Femur (tissue), 1 donor: ENCODE data around the gene HSPA8.
"Not testable (repeated sequence)": the region's sequence is repeated elsewhere in the genome, so short reads cannot be mapped to it uniquely, and the experiment has no call there.

Source experiments
- DNase-seq: peaks from one replicate; pipeline ENCODE4 v3.0.0-alpha.2; 2017

HSPA8 gene

GRCh38 chr11:123069908-123070821 is 8.2 kb upstream of the HSPA8 start:
- no peak for DNase-seq

GRCh38 chr11:123065621-123066020 is 3.7 kb upstream of the HSPA8 start:
- no peak for DNase-seq

- DNase-seq, result no peak
These were observed 2.1 kb upstream of the HSPA8 start for GRCh38 chr11:123063826-123064657.

- DNase-seq, result peak; percentile 58
These were observed 1.2 kb upstream of the HSPA8 start for GRCh38 chr11:123062892-123063825.

- DNase-seq, result peak; percentile 100
These were observed 389 bp upstream of the HSPA8 start for GRCh38 chr11:123062158-123062891.

- DNase-seq, result no peak
These were observed 1.5 kb downstream of the HSPA8 start for GRCh38 chr11:123060277-123061000.

- not testable (repeated sequence) for DNase-seq
These were observed 2.7 kb downstream of the HSPA8 start for GRCh38 chr11:123059041-123059920.

GRCh38 chr11:123057661-123058305 is 4.2 kb downstream of the HSPA8 start:
- DNase-seq, result no peak

GRCh38 chr11:123056835-123057491 is 5.0 kb downstream of the HSPA8 start:
- DNase-seq, result no peak

- no peak for DNase-seq
These were observed 6.6 kb downstream of the HSPA8 start for GRCh38 chr11:123055191-123055901.

- no peak for DNase-seq
These were observed 7.5 kb downstream of the HSPA8 start for GRCh38 chr11:123054301-123055065.

- no peak for DNase-seq
These were observed 8.8 kb downstream of the HSPA8 start for GRCh38 chr11:123052901-123053721.

- no peak for DNase-seq
These were observed 10.3 kb downstream of the HSPA8 start for GRCh38 chr11:123051634-123052033.

GRCh38 chr11:123051146-123051545 is 10.8 kb downstream of the HSPA8 start:
- no peak for DNase-seq

- no peak for DNase-seq
These were observed 14.0 kb downstream of the HSPA8 start for GRCh38 chr11:123047947-123048293.

- no peak for DNase-seq
These were observed 14.5 kb downstream of the HSPA8 start for GRCh38 chr11:123047266-123047946.
